Measurements from ENCODE around the gene DHX32. TPM values are rescaled to one million over a fixed set of nuclear protein-coding genes. Genes with fewer than 3 reads are reported as not detected.

DHX32 gene
- polyA plus RNA-seq, 1 of the 3 experiments (the other 2 are of a cell fraction) = 16.8 TPM

GRCh38 chr10:125857185-125857760 lies 23.8 kb downstream of the DHX32 start:
- no peak overlapping the region for H2AFZ ChIP-seq (ENCODE audit: low read depth)
- no peaks in the 10 kb centered on the region for H3K9me3 ChIP-seq
- no peaks in the 10 kb centered on the region for H3K27me3 ChIP-seq (ENCODE audit: insufficient read depth)
- H4K20me1 ChIP-seq (ENCODE audit: insufficient read depth) = no peaks in the 10 kb centered on the region
- H3K27ac ChIP-seq (ENCODE audit: low read depth in 2 of 2, low read length in 1 of 2) = no peak overlapping the region
- no peaks in the 10 kb centered on the region for H3K9me2 ChIP-seq
- no peak overlapping the region for H3K4me2 ChIP-seq
- H3K4me3 ChIP-seq (ENCODE audit: low read depth in 2 of 2, low read length in 1 of 2) = no peak overlapping the region
- H3K4me1 ChIP-seq (ENCODE audit: control insufficient read depth in 1 of 2, insufficient read depth in 2 of 2, low read depth in 1 of 2, low read length in 1 of 2) = no peaks in the 10 kb centered on the region
- H3K36me3 ChIP-seq (replicated peaks in 1 of 2; ENCODE audit: control insufficient read depth in 1 of 2, insufficient read depth in 2 of 2, low read length in 1 of 2) = peaks cover 9 to 42% of the 10 kb centered on the region in 2 experiments
- H3K9ac ChIP-seq = no peak overlapping the region
- no peaks in the 10 kb centered on the region for H3K79me2 ChIP-seq (ENCODE audit: insufficient read depth)
- no peaks in the 10 kb centered on the region for H3F3A ChIP-seq (replicated peaks; ENCODE audit: insufficient read depth)
- no peak for DNase-seq
- WGBS (ENCODE audit: low lambda C conversion rate) = no CpG with 5 or more reads among the region's 2 CpGs
- CTCF ChIA-PET = no interaction called here
- POLR2A ChIA-PET = no interaction called here
- no peak for TF ChIP-seq RAD21 (IDR thresholded peaks at IDR 0.05; ENCODE audit: low read length)

DNA sequence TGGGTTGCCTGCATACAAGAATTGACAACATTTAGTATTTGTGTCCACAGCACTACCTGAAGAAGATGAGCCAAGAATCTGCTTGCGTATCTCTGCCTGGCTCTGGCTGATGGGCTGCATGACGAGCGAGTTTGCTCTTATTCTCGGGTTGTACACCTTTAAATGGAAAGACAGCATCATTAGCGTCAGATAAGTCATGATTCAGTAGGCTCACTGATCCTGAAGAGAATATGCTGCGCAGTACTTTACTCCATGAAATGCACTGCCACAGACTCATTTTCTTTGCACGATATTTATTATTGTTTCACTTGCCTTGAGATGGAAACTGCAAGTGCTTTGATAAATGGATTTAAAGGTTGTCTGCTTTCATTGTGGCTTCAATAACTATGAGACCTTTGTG lies 28.6 kb downstream of the DHX32 start:
- H3K36me3 ChIP-seq (replicated peaks in 1 of 2; ENCODE audit: control insufficient read depth in 1 of 2, insufficient read depth in 2 of 2, low read length in 1 of 2) = peaks cover 32 to 48% of the 10 kb centered on the region in 2 experiments
- H3K79me2 ChIP-seq (ENCODE audit: insufficient read depth) = no peaks in the 10 kb centered on the region
- TF ChIP-seq TEAD4 (IDR thresholded peaks at IDR 0.05; ENCODE audit: borderline replicate concordance, insufficient read depth) (no peak), CHD2 (IDR thresholded peaks at IDR 0.05; ENCODE audit: low read length, partially characterized antibody) (no peak), FOSL2 (IDR thresholded peaks at IDR 0.05; ENCODE audit: borderline replicate concordance, low read depth) (no peak), TAF1 (IDR thresholded peaks at IDR 0.05; ENCODE audit: borderline replicate concordance, low read depth, low read length) (no peak), RFX5 (IDR thresholded peaks at IDR 0.05; ENCODE audit: low read length) (no peak), RCOR1 (IDR thresholded peaks at IDR 0.05; ENCODE audit: low read length) (no peak), ELF1 (IDR thresholded peaks at IDR 0.05) (no peak), SMC3 (IDR thresholded peaks at IDR 0.05; ENCODE audit: low read depth, low read length) (no peak), CTCF (IDR thresholded peaks at IDR 0.05) (no peak), TCF12 (IDR thresholded peaks at IDR 0.05) (no peak), EZH2phosphoT487 (IDR thresholded peaks at IDR 0.05; ENCODE audit: borderline replicate concordance, low read depth) (no peak)
- TF ChIP-seq, protein P1, sequence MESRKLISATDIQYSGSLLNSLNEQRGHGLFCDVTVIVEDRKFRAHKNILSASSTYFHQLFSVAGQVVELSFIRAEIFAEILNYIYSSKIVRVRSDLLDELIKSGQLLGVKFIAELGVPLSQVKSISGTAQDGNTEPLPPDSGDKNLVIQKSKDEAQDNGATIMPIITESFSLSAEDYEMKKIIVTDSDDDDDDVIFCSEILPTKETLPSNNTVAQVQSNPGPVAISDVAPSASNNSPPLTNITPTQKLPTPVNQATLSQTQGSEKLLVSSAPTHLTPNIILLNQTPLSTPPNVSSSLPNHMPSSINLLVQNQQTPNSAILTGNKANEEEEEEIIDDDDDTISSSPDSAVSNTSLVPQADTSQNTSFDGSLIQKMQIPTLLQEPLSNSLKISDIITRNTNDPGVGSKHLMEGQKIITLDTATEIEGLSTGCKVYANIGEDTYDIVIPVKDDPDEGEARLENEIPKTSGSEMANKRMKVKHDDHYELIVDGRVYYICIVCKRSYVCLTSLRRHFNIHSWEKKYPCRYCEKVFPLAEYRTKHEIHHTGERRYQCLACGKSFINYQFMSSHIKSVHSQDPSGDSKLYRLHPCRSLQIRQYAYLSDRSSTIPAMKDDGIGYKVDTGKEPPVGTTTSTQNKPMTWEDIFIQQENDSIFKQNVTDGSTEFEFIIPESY (IDR thresholded peaks at IDR 0.05; ENCODE audit: borderline replicate concordance, low read depth) = no peak
- TF ChIP-seq, protein P2, sequence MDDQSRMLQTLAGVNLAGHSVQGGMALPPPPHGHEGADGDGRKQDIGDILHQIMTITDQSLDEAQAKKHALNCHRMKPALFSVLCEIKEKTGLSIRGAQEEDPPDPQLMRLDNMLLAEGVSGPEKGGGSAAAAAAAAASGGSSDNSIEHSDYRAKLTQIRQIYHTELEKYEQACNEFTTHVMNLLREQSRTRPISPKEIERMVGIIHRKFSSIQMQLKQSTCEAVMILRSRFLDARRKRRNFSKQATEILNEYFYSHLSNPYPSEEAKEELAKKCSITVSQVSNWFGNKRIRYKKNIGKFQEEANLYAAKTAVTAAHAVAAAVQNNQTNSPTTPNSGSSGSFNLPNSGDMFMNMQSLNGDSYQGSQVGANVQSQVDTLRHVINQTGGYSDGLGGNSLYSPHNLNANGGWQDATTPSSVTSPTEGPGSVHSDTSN (IDR thresholded peaks at IDR 0.05) = no peak
- H3K4me2 ChIP-seq = no peak overlapping the region
- no peak overlapping the region for H3K9ac ChIP-seq
- H3K27me3 ChIP-seq (ENCODE audit: insufficient read depth) = no peaks in the 10 kb centered on the region
- no peaks in the 10 kb centered on the region for H3F3A ChIP-seq (replicated peaks; ENCODE audit: insufficient read depth)
- no peaks in the 10 kb centered on the region for H3K9me3 ChIP-seq
- H3K4me1 ChIP-seq (ENCODE audit: control insufficient read depth in 1 of 2, insufficient read depth in 2 of 2, low read depth in 1 of 2, low read length in 1 of 2) = no peaks in the 10 kb centered on the region
- H3K4me3 ChIP-seq (ENCODE audit: low read depth in 2 of 2, low read length in 1 of 2) = no peak overlapping the region
- DNase-seq = no peak
- no peaks in the 10 kb centered on the region for H3K9me2 ChIP-seq
- H4K20me1 ChIP-seq (ENCODE audit: insufficient read depth) = no peaks in the 10 kb centered on the region
- no peak overlapping the region for H3K27ac ChIP-seq (ENCODE audit: low read depth in 2 of 2, low read length in 1 of 2)
- WGBS (ENCODE audit: low lambda C conversion rate) = 90% methylated on average over 7 of the region's 7 CpGs
- ChIA-PET CTCF (no interaction called here), POLR2A (no interaction called here)
- H2AFZ ChIP-seq (ENCODE audit: low read depth) = no peak overlapping the region
